GM12878 (cell line): Measurements from ENCODE around the gene GKAP1. TPM values are rescaled to one million over a fixed set of nuclear protein-coding genes. Genes with fewer than 3 reads are reported as not detected.
"Not testable (repeated sequence)": the region's sequence is repeated elsewhere in the genome, so short reads cannot be mapped to it uniquely, and the experiment has no call there.

ENCODE experiments used
- ATAC-seq: fragments of 200-7000 bp; cut with Tn5 transposase; 3 replicates; pipeline ENCODE4 v1.9.1; 2020; ENCODE audit warnings: mild to moderate bottlenecking, moderate library complexity
- BruUV-seq: library from RNA; stranded (reverse); fragments of 400-500 nt; replicated peaks from 2 replicates; lab custom pipeline; 2021; lab: Mats Ljungman, UMichigan
- CTCF ChIA-PET: fragments of 300-600 bp; sonication (Branson Sonifier 250); formaldehyde crosslinking; extraction: SDS; loops from one replicate; lab custom pipeline; 2021; ENCODE audit warnings: inconsistent platforms; lab: Yijun Ruan, JAX
- POLR2A ChIA-PET: fragments of 350-600 bp; formaldehyde crosslinking; extraction: SDS; loops from one replicate; lab custom pipeline; 2021; ENCODE audit warnings: inconsistent platforms; lab: Charles Lee
- RAD21 ChIA-PET: fragments of 300-600 bp; sonication (Branson Sonifier 250); formaldehyde crosslinking; loops from one replicate; lab custom pipeline; 2023; ENCODE audit warnings: antibody characterized with exemption; ENCODE audit not compliant: unreplicated experiment; lab: Charles Lee
- SMC1A ChIA-PET: fragments of 300-600 bp; sonication (Branson Sonifier 250); formaldehyde crosslinking; loops from one replicate; lab custom pipeline; 2023; ENCODE audit not compliant: unreplicated experiment, uncharacterized antibody; lab: Charles Lee
- DNase-seq: peaks from one replicate; pipeline ENCODE4 v3.0.0-alpha.2; 2011; ENCODE audit warnings: low read depth, low spot score
- FAIRE-seq: peaks from 3 replicates; lab custom pipeline; 2011; peaks lifted over from hg19 to GRCh38; lab: Jason Lieb, UNC
- H2AFZ ChIP-seq: 2 replicates; pipeline ENCODE4 v1.6.0; 2011; ENCODE audit warnings: low read depth, low read length, control low read depth; ENCODE audit not compliant: control insufficient read depth
- H3K27ac ChIP-seq: 2 replicates; pipeline ENCODE4 v1.5.1; 2011; ENCODE audit warnings: control low read depth; ENCODE audit not compliant: control insufficient read depth, insufficient read depth
- H3K27me3 ChIP-seq, 2 experiments: replicated peaks in 1 of 2; 2 replicates each; pipeline versions ENCODE4 v1.6.0 to v1.6.1; 2011; ENCODE audit warnings: low read length in 1 of 2; ENCODE audit not compliant: control insufficient read depth in 2 of 2, insufficient read depth in 2 of 2
- H3K36me3 ChIP-seq, 2 experiments: 2 replicates each; pipeline ENCODE4 v1.5.1; 2011; ENCODE audit warnings: low read length in 1 of 2; ENCODE audit not compliant: control insufficient read depth in 2 of 2, insufficient read depth in 2 of 2
- H3K4me1 ChIP-seq: 2 replicates; pipeline ENCODE4 v1.6.1; 2011; ENCODE audit warnings: mild to moderate bottlenecking, low read length, moderate library complexity, mixed read lengths; ENCODE audit not compliant: control insufficient read depth, insufficient read depth
- H3K4me2 ChIP-seq: 2 replicates; pipeline ENCODE4 v1.6.0; 2011; ENCODE audit warnings: control low read depth; ENCODE audit not compliant: control insufficient read depth, insufficient read depth
- H3K4me3 ChIP-seq: fragments of 200-600 bp; sonication (generic); 2 replicates; pipeline ENCODE4 v1.5.1; 2016
- H3K79me2 ChIP-seq: 2 replicates; pipeline ENCODE4 v1.6.0; 2011; ENCODE audit warnings: low read length; ENCODE audit not compliant: control insufficient read depth, insufficient read depth
- H3K9ac ChIP-seq: 2 replicates; pipeline ENCODE4 v1.8.0; 2011; ENCODE audit warnings: low read length, control low read depth, mixed read lengths; ENCODE audit not compliant: control insufficient read depth, insufficient read depth
- H3K9me3 ChIP-seq: replicated peaks from 3 replicates; pipeline ENCODE4 v1.5.1; 2011; ENCODE audit warnings: mild to moderate bottlenecking, low read length; ENCODE audit not compliant: control insufficient read depth, insufficient read depth
- H4K20me1 ChIP-seq: 2 replicates; pipeline ENCODE4 v1.6.0; 2011; ENCODE audit not compliant: control insufficient read depth, insufficient read depth
- WGBS: methylation state at CpG from one replicate; pipeline ENCODE4 v1.1.6; 2016; ENCODE audit warnings: low lambda C conversion rate; ENCODE audit not compliant: insufficient replicate concordance, insufficient coverage; ENCODE audit errors: missing lambda C conversion rate; 5-methylcytosine and 5-hydroxymethylcytosine counted together
- in situ Hi-C: fragments of 300-500 bp; cut with MboI; formaldehyde crosslinking; loops from 9 replicates; pipeline ENCODE4 v1.14.3; 2018; ENCODE audit warnings: mixed read lengths
- intact Hi-C: fragments of 100-400 bp; cut with micrococcal nuclease; formaldehyde crosslinking; loops from one replicate; pipeline ENCODE4 v1.14.2; 2022; ENCODE audit not compliant: unreplicated experiment
- polyA plus RNA-seq, 11 experiments: library from polyadenylated mRNA; depleted of rRNA in 4 of 11; unstranded in 6 of 11; stranded (reverse) in 5 of 11; fragments of >200 nt; fragmentation: Nextera tagmentation in 4 of 11; fragmentation: Illumina TruSeq in 1 of 11; extraction: Ambion mirVana in 4 of 11; extraction: Trizol in 1 of 11; gene quantifications; 1 replicate in 1 of 11; 2 replicates in 10 of 11; pipeline versions ENCODE4 v1.2.1 to v1.2.3, GENCODE V29; 2011 to 2016; ENCODE audit warnings: inconsistent platforms in 2 of 11, missing spikeins in 2 of 11, low read depth in 1 of 11
- total RNA-seq, 4 experiments: library from RNA; depleted of rRNA in 3 of 4; stranded (reverse); fragments of >200 nt in 3 of 4; fragmentation: Illumina TruSeq in 1 of 4; extraction: Trizol in 1 of 4; gene quantifications; 2 replicates each; pipeline versions ENCODE4 v1.2.1 to v1.2.3, GENCODE V29; 2013 to 2021

The GKAP1 gene
- total and polyA plus RNA-seq, 10 of the 15 experiments (the other 5 are each of a cell fraction or from before 2014, with no cell fraction given), result 0.92 to 5.1 (median 2.7) TPM

GRCh38 chr9:83824986-83825623 lies 7.5 kb upstream of the GKAP1 start:
- H3K4me3 ChIP-seq, DNase-seq, H3K36me3 ChIP-seq, H3K4me2 ChIP-seq, H2AFZ ChIP-seq, H3K79me2 ChIP-seq, BruUV-seq, H3K9me3 ChIP-seq, ATAC-seq, RAD21 ChIA-PET, SMC1A ChIA-PET, H3K9ac ChIP-seq, H3K27ac ChIP-seq, intact Hi-C loops, H4K20me1 ChIP-seq, H3K4me1 ChIP-seq, H3K27me3 ChIP-seq, FAIRE-seq, in situ Hi-C loops, POLR2A ChIA-PET: not testable (repeated sequence)
- 45% methylated on average over 3 of the region's 3 CpGs for WGBS
- CTCF ChIA-PET, result interaction anchor here (0.7 kb wide), 1 partner anchor 201 kb away, joined by 3 read pairs; no protein-coding TSS in a partner anchor

- peak overlapping the region; percentile 71 for H3K4me3 ChIP-seq
- POLR2A ChIA-PET, DNase-seq, H3K9me3 ChIP-seq, H3K4me2 ChIP-seq, H4K20me1 ChIP-seq, intact Hi-C loops, H3K4me1 ChIP-seq, H3K27me3 ChIP-seq, H3K36me3 ChIP-seq, SMC1A ChIA-PET, H3K27ac ChIP-seq, FAIRE-seq, RAD21 ChIA-PET, H3K79me2 ChIP-seq, in situ Hi-C loops, BruUV-seq: not testable (repeated sequence)
- ATAC-seq, result peak; percentile 6
- peak overlapping the region; percentile 53; the same call in 1 of the 2 replicates for H3K9ac ChIP-seq
- CTCF ChIA-PET, result interaction anchor here (1.0 kb wide), 1 partner anchor 103 kb away, joined by 3 read pairs; no protein-coding TSS in a partner anchor
- H2AFZ ChIP-seq, result peak overlapping the region; percentile 45
- 0% methylated on average over 21 of the region's 38 CpGs for WGBS
Observed at GRCh38 chr9:83817011-83817355, 586 bp downstream of the GKAP1 start.

GRCh38 chr9:83815120-83815519 lies 2.4 kb downstream of the GKAP1 start:
- H2AFZ ChIP-seq, H3K9ac ChIP-seq, CTCF ChIA-PET, BruUV-seq, POLR2A ChIA-PET, H3K9me3 ChIP-seq, H3K27ac ChIP-seq, H3K27me3 ChIP-seq, DNase-seq, in situ Hi-C loops, H3K4me1 ChIP-seq, FAIRE-seq, H3K79me2 ChIP-seq, ATAC-seq, intact Hi-C loops, H3K4me2 ChIP-seq, H3K36me3 ChIP-seq, H4K20me1 ChIP-seq, RAD21 ChIA-PET, H3K4me3 ChIP-seq: not testable (repeated sequence)
- SMC1A ChIA-PET, result interaction anchor here (0.6 kb wide), 1 partner anchor 129 kb away, joined by 3 read pairs; no protein-coding TSS in a partner anchor
- WGBS, result 89% methylated on average over 4 of the region's 4 CpGs
